Lower leg skin (tissue), 4 donors: ENCODE data around the gene SST. TPM values are rescaled to one million over a fixed set of nuclear protein-coding genes. Genes with fewer than 3 reads are reported as not detected.
A peak's percentile ranks its signal among the peaks of the same experiment; 100 is the strongest.

ENCODE experiments used
- DNase-seq, 2 donors: peaks; one replicate each; pipeline ENCODE4 v3.0.0-alpha.2; 2019; ENCODE audit warnings: low spot score in 2 of 2
- H3K4me3 ChIP-seq: fragments of 200-600 bp; sonication (generic); 2 replicates; pipeline ENCODE4 v1.5.1; 2017; ENCODE audit warnings: mild to moderate bottlenecking, low read depth; ENCODE audit not compliant: poor library complexity, severe bottlenecking
- CTCF ChIP-seq, 3 donors: fragments of 450-650 bp; IDR thresholded peaks; one replicate each; pipeline ENCODE4 v1.5.1; 2016; ENCODE audit warnings: antibody characterized with exemption in 3 of 3, mild to moderate bottlenecking in 3 of 3, moderate library complexity in 2 of 3
- POLR2A ChIP-seq, 2 donors: fragments of 450-650 bp; IDR thresholded peaks; one replicate each; pipeline ENCODE4 v1.6.1; 2016 to 2017; ENCODE audit warnings: antibody characterized with exemption in 2 of 2, mild to moderate bottlenecking in 1 of 2, moderate library complexity in 1 of 2
- WGBS, 2 donors: methylation state at CpG; one replicate each; pipeline ENCODE4 v1.1.5; 2018; 5-methylcytosine and 5-hydroxymethylcytosine counted together
- intact Hi-C: fragments of 100-400 bp; cut with DNase I; formaldehyde crosslinking; loops from one replicate; pipeline ENCODE4 v1.15.0; 2023; ENCODE audit warnings: low total_unique reads
- total RNA-seq, 4 donors: library from RNA; depleted of rRNA; stranded (reverse); fragments of >200 nt; gene quantifications; one replicate each; pipeline ENCODE4 v1.1.0, GENCODE V29; 2016

SST gene
- not detected for total RNA-seq

GRCh38 chr3:187669675-187670504 is at the start of gene SST:
Gene SST (minus strand): TSS chr3:187670394. CDS start chr3:187670291, 103 bp downstream.
- 8 to 12% methylated on average over 45 to 46 of the region's 46 CpGs for WGBS, 2 donors
- intact Hi-C loops: no loop called here
- DNase-seq: no peak

GRCh38 chr3:187719628-187720336 is 49.6 kb upstream of the SST start:
- DNase-seq: no peak
- no peak overlapping the region for H3K4me3 ChIP-seq
- TF ChIP-seq POLR2A (IDR thresholded peaks at IDR 0.05): no peak
- TF ChIP-seq CTCF (IDR thresholded peaks at IDR 0.05): no peak
- intact Hi-C loops: no loop called here
- 53 to 60% methylated on average over 6 of the region's 6 CpGs for WGBS, 2 donors

More at GRCh38 chr3:187669675-187670504, at the start of gene SST:
- no peak within 1 kb of the TSS for H3K4me3 ChIP-seq
- TF ChIP-seq POLR2A (IDR thresholded peaks at IDR 0.05) (no peak), CTCF (IDR thresholded peaks at IDR 0.05) (no peak)

- H3K4me3 ChIP-seq: no peak overlapping the region
- no peak for TF ChIP-seq CTCF (IDR thresholded peaks at IDR 0.05)
- no peak for TF ChIP-seq POLR2A (IDR thresholded peaks at IDR 0.05)
- intact Hi-C loops: no loop called here
- 84 to 95% methylated on average over 5 of the region's 5 CpGs for WGBS, 2 donors
- no peak for DNase-seq
Measured at GRCh38 chr3:187718802-187719201, 48.6 kb upstream of the SST start.

GRCh38 chr3:187717572-187717971 is 47.4 kb upstream of the SST start:
- 29 to 50% methylated on average over 1 of the region's 1 CpG for WGBS, 2 donors
- intact Hi-C loops: no loop called here
- DNase-seq: no peak
- TF ChIP-seq POLR2A (IDR thresholded peaks at IDR 0.05) (no peak), CTCF (IDR thresholded peaks at IDR 0.05) (no peak)
- no peak overlapping the region for H3K4me3 ChIP-seq

GRCh38 chr3:187714404-187714979 is 44.3 kb upstream of the SST start:
- H3K4me3 ChIP-seq: no peak overlapping the region
- TF ChIP-seq POLR2A (IDR thresholded peaks at IDR 0.05): no peak
- peak in 1 of 3 donors; percentile 73 for TF ChIP-seq CTCF (IDR thresholded peaks at IDR 0.05)
- peak; percentile 80 to 90 for DNase-seq
- intact Hi-C loops: no loop called here
- 23 to 26% methylated on average over 4 of the region's 4 CpGs for WGBS, 2 donors
